HK-2 (cell line): ENCODE results near the gene BTBD19.
"Not testable (repeated sequence)": the region's sequence is repeated elsewhere in the genome, so short reads cannot be mapped to it uniquely, and the experiment has no call there.

Experiments used
- DNase-seq: peaks from one replicate; pipeline ENCODE4 v3.0.0-alpha.2; 2018; ENCODE audit not compliant: unreplicated experiment

Gene BTBD19

DNA sequence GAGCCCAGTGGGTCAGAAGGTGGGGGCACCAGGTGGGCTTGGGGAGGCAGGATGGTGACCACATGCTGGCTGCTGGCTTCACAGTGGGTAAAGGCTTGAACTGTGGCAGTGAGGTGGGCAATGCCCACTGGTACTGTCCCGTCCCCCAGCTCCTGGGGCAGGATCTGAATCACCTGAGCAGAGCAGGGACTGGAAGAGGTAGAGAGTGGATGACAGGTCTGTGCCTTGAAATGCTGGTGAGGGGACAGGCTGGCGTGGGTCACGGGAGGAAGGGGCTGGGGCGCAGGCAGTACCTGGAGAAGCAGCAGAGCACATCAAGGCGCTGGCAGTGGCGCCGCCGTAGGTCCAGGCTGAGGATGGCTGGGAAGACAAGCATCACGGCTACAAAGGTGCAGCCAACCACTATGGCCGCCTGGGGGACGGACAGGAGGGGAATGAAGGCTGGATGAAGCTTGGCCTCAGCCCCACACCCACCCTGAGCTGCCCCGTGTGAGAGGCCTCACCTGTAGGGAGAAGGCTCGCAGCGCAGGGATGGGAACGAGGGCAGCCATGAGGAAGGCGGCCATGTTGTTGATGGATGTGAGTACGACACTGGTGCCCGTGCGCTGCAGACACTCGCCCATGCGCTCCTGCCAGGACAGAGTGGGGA is 19.8 kb downstream of the BTBD19 start:
- no peak for DNase-seq

- no peak for DNase-seq
These were observed 20.6 kb downstream of the BTBD19 start for GRCh38 chr1:44828841-44829440.

- no peak for DNase-seq
These were observed 21.4 kb downstream of the BTBD19 start for GRCh38 chr1:44829506-44830384.

- DNase-seq = no peak
These were observed 22.6 kb downstream of the BTBD19 start for GRCh38 chr1:44830900-44831304.

DNA sequence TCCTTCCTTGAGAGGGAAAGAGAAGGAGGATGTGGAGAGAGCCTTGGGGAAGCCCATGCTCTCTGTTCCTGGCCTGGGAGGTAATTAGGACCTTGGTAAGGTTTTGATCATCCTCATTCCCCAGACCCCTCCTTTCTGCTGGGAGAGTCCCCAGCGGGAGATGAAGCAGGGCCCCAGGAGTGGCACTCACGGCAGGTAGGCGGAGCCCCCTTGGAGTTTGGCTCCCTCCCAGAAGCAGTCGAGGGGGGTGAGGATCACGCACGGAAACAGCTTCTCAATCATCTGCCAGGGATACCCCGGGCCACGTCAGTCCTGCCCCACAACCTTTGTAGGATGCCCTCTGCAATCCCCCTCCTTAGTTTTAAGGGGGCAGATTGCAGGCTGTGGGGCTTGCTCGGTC is 23.2 kb downstream of the BTBD19 start:
- DNase-seq = no peak

DNA sequence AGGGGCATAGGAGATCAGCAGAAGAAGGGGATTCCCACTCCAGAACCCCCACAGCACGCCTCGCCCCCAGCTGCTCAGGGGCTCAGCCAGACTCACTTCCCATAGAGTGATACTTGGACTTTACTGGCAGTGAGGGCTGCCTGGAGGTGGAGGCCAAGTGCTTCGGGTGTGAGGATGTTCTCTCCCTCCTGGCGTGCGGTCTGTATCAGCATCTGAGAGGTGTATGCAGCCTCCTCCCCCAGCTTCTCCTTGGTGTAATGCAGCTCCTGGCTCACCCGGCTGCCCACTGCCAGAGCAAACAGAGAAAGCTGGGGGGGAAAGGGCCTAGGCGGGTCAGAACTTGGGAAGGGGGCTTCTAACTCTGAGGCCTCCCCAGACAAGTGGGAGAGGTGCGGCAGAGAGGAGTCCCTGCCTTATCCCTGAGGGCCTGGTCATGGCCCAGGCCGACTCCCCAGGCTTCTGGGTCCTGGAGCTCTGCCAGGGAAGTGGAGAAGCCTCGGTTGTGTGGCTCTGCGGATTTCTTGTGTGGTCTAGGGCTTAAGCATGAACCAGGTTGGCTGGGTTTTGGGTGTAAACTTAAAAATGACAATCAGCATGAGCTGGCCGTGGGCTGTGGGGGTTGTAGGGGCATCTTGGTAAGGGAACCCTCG is 23.9 kb downstream of the BTBD19 start:
- DNase-seq = no peak

DNA sequence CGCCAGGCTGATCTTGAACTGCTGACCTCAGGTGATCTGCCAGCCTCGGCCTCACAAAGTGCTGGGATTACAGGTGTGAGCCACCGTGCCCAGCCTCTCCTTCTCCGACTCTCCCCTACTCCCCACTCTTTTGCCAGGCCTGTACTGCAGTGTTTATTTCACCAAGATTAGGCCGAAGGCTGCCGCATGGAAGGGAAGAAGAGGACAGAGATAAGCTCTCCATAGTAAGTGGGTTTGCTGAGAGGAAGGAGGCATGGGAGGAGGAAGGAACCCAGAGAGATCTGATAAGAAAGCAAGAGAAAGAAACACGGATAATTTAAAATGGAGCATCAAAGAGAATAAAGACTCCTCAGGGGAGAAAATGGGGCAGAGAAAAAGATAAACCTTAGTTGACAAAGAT is 26.0 kb downstream of the BTBD19 start:
- DNase-seq = no peak

GRCh38 chr1:44835738-44836675 is 27.7 kb downstream of the BTBD19 start:
- peak; percentile 78 for DNase-seq

GRCh38 chr1:44838294-44838693 is 30.0 kb downstream of the BTBD19 start:
- not testable (repeated sequence) for DNase-seq

GRCh38 chr1:44839576-44839975 is 31.3 kb downstream of the BTBD19 start:
- no peak for DNase-seq

GRCh38 chr1:44842486-44842861 is 34.2 kb downstream of the BTBD19 start:
- DNase-seq = no peak

- no peak for DNase-seq
These were observed 34.7 kb downstream of the BTBD19 start, which contains the start of gene PTCH2 for GRCh38 chr1:44842862-44843655. Gene PTCH2, minus strand, starts transcription at chr1:44843253. Its CDS starts 321 bp downstream, at chr1:44842932.

- DNase-seq = no peak
These were observed 38.7 kb downstream of the BTBD19 start for GRCh38 chr1:44846985-44847384.

DNA sequence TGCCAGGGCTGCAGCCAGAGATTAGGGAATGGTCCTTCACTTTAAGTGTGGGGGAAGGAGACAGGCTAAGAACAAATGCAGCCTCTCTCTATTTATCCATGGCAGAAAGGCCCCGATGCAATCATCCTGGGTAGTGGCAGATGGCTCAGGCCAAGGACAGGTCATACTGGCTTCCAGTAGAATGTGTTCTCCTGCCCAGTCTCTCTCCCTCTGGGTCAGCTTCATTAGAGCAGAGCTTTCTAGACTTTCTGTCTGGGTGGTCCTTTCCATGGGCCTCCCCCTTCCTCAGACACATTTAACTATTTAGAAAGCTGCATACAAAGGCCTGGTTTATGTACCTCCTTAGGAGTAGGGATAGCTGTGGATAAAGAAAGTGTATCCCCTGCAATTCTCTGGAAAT is 39.5 kb downstream of the BTBD19 start:
- no peak for DNase-seq

GRCh38 chr1:44848456-44849181 is 40.3 kb downstream of the BTBD19 start:
- DNase-seq = no peak

DNA sequence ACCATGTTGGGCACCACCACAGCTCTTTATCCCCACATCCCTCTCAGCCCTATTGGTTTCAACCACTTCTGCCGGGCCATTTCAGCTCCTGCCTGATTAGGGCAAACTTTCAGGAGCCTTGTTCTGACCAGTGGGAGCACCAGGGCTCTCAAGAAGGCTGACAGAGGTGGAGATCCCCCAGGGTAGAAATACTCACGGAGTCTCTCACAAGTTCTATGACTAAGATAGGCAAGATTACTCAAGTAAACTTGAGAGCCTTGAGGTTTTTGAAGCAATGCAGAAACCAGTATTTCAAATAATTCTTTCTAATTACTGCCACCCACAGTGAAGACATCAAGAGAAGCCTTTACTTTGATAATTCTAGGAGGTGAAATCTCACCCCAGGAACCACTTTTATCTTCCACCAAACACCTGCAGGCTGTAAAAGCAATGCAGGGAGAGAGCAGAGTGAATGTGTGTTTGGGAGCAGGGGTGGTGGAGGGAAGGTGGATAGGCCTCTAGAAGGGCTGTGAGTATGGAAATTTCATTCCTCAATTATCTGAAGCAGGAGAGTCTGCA is 41.3 kb downstream of the BTBD19 start:
- no peak for DNase-seq

- no peak for DNase-seq
These were observed 43.0 kb downstream of the BTBD19 start for GRCh38 chr1:44851308-44851707.

- no peak for DNase-seq
These were observed 44.9 kb downstream of the BTBD19 start for GRCh38 chr1:44853201-44853600.

DNA sequence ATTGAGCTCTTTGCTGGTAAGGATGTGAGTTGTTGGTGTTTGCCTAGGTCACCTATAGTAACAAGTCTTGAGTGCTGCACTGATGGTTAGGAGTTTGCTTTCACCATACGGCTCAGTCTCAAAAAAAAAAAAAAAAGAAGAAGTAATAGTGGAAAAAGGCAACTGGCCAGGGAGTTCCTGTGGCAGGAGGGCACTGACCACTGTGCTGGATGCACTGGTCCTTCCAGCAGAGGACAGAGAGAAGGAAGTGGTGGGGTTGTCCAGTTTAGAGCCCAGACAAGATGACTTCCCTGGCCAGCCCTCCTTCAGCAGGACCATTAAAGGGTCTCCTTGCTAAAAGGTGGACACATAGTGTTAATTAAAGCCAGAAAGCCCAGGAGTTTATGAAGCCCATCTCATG is 46.6 kb downstream of the BTBD19 start:
- DNase-seq = no peak
